Measurements from ENCODE around the gene TMEM60.

- TF ChIP-seq CTCF (IDR thresholded peaks at IDR 0.05) = peak; percentile 35 to 54 (median 46)
- TF ChIP-seq POLR2AphosphoS5 (IDR thresholded peaks at IDR 0.05) = peak; percentile 83 to 94 (median 86)
- TF ChIP-seq EP300 (IDR thresholded peaks at IDR 0.05) = peak in 2 of 4 donors; percentile 39 to 55
- peak in 1 of 2 donors; percentile 69 for TF ChIP-seq POLR2A (IDR thresholded peaks at IDR 0.05)
Observed at GRCh38 chr7:77798394-77799077, at the start of gene TMEM60, which contains the start of gene PHTF2.

All from sigmoid colon (tissue), 4 donors.